ENCODE results near the gene RBPJ.

RBPJ gene

GRCh38 chr4:26375551-26375950 lies 54.7 kb downstream of the RBPJ start:
- Histone ChIP-seq H3K9ac (ENCODE audit: low read length) (no peak overlapping the region), H3K79me2 (ENCODE audit: low read length) (peaks cover 55% of the 10 kb centered on the region), H3K27ac (ENCODE audit: low read length) (no peak overlapping the region), H3K4me2 (ENCODE audit: low read depth, low read length) (no peak overlapping the region), H3K36me3 (replicated peaks; ENCODE audit: insufficient read depth, low read length) (no peaks in the 10 kb centered on the region), H3K9me3 (replicated peaks; ENCODE audit: insufficient read depth, low read length) (no peaks in the 10 kb centered on the region), H3K4me1 (ENCODE audit: low read length) (peaks cover 52% of the 10 kb centered on the region), H2AFZ (ENCODE audit: low read length) (no peak overlapping the region), H3K9me2 (replicated peaks; ENCODE audit: insufficient read depth, low read length) (no peaks in the 10 kb centered on the region), H3K4me3 (ENCODE audit: low read length) (no peak overlapping the region), H3F3A (ENCODE audit: insufficient read depth, low read length) (peaks cover 26% of the 10 kb centered on the region), H4K20me1 (ENCODE audit: insufficient read depth, low read length) (peaks cover 19% of the 10 kb centered on the region), H3K27me3 (replicated peaks; ENCODE audit: insufficient read depth, low read length) (0 out of 2 replicates have a peak, but pooled peaks cover 7% of the 10 kb centered on the region)
- no peak for DNase-seq
- TF ChIP-seq, protein P1, sequence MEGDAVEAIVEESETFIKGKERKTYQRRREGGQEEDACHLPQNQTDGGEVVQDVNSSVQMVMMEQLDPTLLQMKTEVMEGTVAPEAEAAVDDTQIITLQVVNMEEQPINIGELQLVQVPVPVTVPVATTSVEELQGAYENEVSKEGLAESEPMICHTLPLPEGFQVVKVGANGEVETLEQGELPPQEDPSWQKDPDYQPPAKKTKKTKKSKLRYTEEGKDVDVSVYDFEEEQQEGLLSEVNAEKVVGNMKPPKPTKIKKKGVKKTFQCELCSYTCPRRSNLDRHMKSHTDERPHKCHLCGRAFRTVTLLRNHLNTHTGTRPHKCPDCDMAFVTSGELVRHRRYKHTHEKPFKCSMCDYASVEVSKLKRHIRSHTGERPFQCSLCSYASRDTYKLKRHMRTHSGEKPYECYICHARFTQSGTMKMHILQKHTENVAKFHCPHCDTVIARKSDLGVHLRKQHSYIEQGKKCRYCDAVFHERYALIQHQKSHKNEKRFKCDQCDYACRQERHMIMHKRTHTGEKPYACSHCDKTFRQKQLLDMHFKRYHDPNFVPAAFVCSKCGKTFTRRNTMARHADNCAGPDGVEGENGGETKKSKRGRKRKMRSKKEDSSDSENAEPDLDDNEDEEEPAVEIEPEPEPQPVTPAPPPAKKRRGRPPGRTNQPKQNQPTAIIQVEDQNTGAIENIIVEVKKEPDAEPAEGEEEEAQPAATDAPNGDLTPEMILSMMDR (IDR thresholded peaks at IDR 0.05; ENCODE audit: low read length) = no peak
- TF ChIP-seq EZH2 (optimal IDR thresholded peaks at IDR 0.05; ENCODE audit: low read depth, low read length) (no peak), EZH2phosphoT487 (IDR thresholded peaks at IDR 0.05; ENCODE audit: low read length) (no peak)

DNA sequence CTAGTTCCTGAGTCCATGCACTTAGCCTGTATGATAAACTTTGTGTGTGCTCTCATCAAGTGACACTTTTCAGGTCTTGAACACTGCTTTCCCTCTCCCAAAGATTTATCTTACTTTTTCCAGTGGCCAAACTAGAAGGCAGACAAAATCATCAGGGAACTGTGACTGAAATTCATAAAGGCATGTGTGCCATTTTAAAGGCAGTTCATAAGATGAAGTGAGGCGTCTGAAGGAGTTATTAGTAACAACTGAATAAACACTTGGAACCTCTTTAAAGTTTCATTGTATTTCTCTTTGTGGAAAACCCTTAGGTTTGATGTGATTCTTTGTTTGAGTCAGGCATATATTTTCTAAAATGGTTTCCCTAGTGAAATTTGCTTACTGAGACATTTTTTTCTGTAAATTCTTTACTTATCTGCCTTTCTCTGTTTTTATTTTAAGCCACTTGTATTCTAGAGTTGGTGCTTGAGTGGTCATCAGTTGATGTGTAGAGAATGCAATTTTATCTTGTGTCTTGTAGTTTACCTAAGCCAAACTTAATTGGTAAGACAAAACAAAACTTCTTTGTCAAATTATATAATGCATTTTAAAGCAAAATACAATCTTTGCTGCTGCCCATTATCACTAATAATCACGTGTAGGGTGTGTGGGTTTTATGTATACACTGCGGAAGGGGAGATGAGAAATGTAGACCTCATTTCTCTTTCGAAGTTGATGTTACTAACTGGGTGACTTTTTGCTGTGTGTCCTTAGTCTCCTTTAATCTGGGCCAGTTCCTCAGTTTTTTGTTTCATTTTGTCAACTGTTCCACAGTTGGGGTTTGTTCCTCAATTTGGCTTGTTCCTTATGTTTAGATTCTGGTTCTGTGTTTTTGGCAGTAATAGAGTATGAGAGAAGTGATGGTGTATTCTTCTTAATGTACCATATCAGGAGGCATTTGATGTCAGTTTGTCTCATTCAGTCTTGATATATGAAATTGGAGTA lies 56.8 kb downstream of the RBPJ start:
- TF ChIP-seq EZH2phosphoT487 (IDR thresholded peaks at IDR 0.05; ENCODE audit: low read length) (no peak), EZH2 (optimal IDR thresholded peaks at IDR 0.05; ENCODE audit: low read depth, low read length) (no peak)
- TF ChIP-seq, protein P1 (IDR thresholded peaks at IDR 0.05; ENCODE audit: low read length) = no peak
- Histone ChIP-seq H3K4me2 (ENCODE audit: low read depth, low read length) (peak overlapping the region; percentile 22), H3K79me2 (ENCODE audit: low read length) (peaks cover 69% of the 10 kb centered on the region), H2AFZ (ENCODE audit: low read length) (no peak overlapping the region), H3K36me3 (replicated peaks; ENCODE audit: insufficient read depth, low read length) (no peaks in the 10 kb centered on the region), H3K9me3 (replicated peaks; ENCODE audit: insufficient read depth, low read length) (no peaks in the 10 kb centered on the region), H3K9ac (ENCODE audit: low read length) (no peak overlapping the region), H3K27me3 (replicated peaks; ENCODE audit: insufficient read depth, low read length) (0 out of 2 replicates have a peak, but pooled peaks cover 4% of the 10 kb centered on the region), H4K20me1 (ENCODE audit: insufficient read depth, low read length) (peaks cover 14% of the 10 kb centered on the region), H3K27ac (ENCODE audit: low read length) (no peak overlapping the region), H3K4me1 (ENCODE audit: low read length) (peaks cover 53% of the 10 kb centered on the region), H3F3A (ENCODE audit: insufficient read depth, low read length) (peaks cover 20% of the 10 kb centered on the region), H3K9me2 (replicated peaks; ENCODE audit: insufficient read depth, low read length) (no peaks in the 10 kb centered on the region), H3K4me3 (ENCODE audit: low read length) (no peak overlapping the region)
- peak; percentile 10 for DNase-seq

GRCh38 chr4:26379837-26380236 lies 59.0 kb downstream of the RBPJ start:
- peaks cover 8% of the 10 kb centered on the region for H4K20me1 ChIP-seq (ENCODE audit: insufficient read depth, low read length)
- H3F3A ChIP-seq (ENCODE audit: insufficient read depth, low read length) = peaks cover 15% of the 10 kb centered on the region
- H3K4me1 ChIP-seq (ENCODE audit: low read length) = peaks cover 44% of the 10 kb centered on the region

More at GRCh38 chr4:26379837-26380236, 59.0 kb downstream of the RBPJ start:
- no peak overlapping the region for H2AFZ ChIP-seq (ENCODE audit: low read length)
- no peaks in the 10 kb centered on the region for H3K9me3 ChIP-seq (replicated peaks; ENCODE audit: insufficient read depth, low read length)
- 0 out of 2 replicates have a peak overlapping the region, but pooled peaks have one; percentile 12 for H3K4me2 ChIP-seq (ENCODE audit: low read depth, low read length)
- H3K27me3 ChIP-seq (replicated peaks; ENCODE audit: insufficient read depth, low read length) = no peaks in the 10 kb centered on the region
- peak; percentile 66 for DNase-seq
- no peaks in the 10 kb centered on the region for H3K9me2 ChIP-seq (replicated peaks; ENCODE audit: insufficient read depth, low read length)
- peak overlapping the region; percentile 44; the same call in 1 of the 2 replicates for H3K27ac ChIP-seq (ENCODE audit: low read length)
- TF ChIP-seq EZH2phosphoT487 (IDR thresholded peaks at IDR 0.05; ENCODE audit: low read length) (no peak), EZH2 (optimal IDR thresholded peaks at IDR 0.05; ENCODE audit: low read depth, low read length) (no peak)
- H3K79me2 ChIP-seq (ENCODE audit: low read length) = peaks cover 60% of the 10 kb centered on the region
- H3K36me3 ChIP-seq (replicated peaks; ENCODE audit: insufficient read depth, low read length) = 0 out of 2 replicates have a peak, but pooled peaks cover 3% of the 10 kb centered on the region
- no peak overlapping the region for H3K4me3 ChIP-seq (ENCODE audit: low read length)
- H3K9ac ChIP-seq (ENCODE audit: low read length) = no peak overlapping the region

All from MM.1S (cell line).